ENCODE measurements around the gene IFT81.

The IFT81 gene

DNA sequence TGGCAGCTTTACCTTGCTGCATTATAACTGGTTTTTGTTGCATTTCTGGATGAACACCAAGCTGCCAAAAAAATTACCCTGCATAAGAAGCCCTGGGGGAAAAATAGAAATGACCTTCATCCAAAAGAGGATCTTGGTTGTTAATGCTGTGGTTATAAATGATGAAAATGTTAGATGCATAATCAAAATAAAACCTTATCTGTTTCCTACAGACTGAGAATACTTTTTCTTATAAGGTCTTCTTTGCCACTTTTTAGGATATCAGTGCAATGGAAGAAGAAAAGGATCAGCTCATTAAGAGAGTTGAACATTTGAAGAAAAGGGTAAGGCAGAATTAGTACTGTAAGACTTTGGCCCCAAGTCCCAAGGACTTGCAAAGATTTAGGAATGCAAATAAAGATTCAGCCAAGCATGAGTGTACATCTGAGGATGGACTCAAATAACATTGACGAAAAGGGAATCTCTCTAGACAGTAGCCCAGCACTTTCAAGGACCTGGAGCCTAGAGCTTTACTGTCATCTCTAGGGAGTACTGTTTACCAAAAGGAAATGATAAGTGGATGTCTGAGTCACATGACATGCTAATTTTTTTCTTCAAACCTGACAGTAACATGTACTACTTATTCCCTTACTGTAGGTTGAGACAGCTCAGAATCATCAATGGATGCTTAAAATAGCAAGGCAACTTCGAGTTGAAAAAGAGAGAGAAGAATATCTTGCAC lies 10.7 kb downstream of the IFT81 start:
- TF ChIP-seq, protein P1, sequence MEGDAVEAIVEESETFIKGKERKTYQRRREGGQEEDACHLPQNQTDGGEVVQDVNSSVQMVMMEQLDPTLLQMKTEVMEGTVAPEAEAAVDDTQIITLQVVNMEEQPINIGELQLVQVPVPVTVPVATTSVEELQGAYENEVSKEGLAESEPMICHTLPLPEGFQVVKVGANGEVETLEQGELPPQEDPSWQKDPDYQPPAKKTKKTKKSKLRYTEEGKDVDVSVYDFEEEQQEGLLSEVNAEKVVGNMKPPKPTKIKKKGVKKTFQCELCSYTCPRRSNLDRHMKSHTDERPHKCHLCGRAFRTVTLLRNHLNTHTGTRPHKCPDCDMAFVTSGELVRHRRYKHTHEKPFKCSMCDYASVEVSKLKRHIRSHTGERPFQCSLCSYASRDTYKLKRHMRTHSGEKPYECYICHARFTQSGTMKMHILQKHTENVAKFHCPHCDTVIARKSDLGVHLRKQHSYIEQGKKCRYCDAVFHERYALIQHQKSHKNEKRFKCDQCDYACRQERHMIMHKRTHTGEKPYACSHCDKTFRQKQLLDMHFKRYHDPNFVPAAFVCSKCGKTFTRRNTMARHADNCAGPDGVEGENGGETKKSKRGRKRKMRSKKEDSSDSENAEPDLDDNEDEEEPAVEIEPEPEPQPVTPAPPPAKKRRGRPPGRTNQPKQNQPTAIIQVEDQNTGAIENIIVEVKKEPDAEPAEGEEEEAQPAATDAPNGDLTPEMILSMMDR (IDR thresholded peaks at IDR 0.05; ENCODE audit: low read length, missing control alignments), result no peak
- peak; percentile 44 for DNase-seq (ENCODE audit: low read depth)
- H3K4me3 ChIP-seq (replicated peaks; ENCODE audit: low read depth, low read length), result no peak overlapping the region

DNA sequence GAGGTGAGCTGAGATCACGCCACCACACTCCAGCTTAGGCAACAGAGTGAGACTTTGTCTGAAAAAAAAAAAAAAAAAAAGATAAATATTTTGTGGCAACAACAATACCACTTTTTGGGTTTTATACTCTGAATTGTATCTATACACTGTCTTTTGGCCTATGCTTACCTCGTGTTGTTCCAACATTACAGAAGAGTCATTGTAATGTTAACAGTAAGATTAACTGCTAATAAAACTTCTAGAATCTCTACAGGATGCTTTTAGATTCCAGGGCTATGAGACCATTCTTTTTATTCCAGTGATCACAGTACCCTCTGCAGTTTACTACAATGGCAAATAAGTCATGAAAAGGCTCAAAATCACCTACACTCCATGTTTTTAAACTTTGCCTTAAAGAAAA lies 11.6 kb downstream of the IFT81 start:
- TF ChIP-seq, protein P1 (IDR thresholded peaks at IDR 0.05; ENCODE audit: low read length, missing control alignments), result no peak
- no peak for DNase-seq (ENCODE audit: low read depth)
- no peak overlapping the region for H3K4me3 ChIP-seq (replicated peaks; ENCODE audit: low read depth, low read length)

DNA sequence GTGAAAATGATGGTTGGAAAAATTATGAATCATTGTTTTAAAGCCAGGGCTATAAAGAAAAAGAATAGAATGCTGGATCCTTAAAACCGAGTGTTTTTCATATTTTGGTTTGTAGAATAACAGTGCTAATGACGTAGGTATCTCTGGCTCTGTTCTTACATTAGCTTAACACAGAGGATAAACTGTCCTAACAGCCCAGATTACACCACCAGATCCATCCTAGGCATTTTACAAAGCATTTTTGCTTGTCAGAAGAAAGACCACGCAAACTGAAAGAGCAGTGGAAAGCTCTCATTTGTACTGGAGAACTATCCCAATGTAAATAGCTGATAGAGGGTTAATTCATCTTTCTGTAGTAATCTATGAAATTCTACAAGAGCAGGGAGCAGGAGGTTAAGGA lies 13.6 kb downstream of the IFT81 start:
- DNase-seq (ENCODE audit: low read depth), result no peak
- no peak overlapping the region for H3K4me3 ChIP-seq (replicated peaks; ENCODE audit: low read depth, low read length)

DNA sequence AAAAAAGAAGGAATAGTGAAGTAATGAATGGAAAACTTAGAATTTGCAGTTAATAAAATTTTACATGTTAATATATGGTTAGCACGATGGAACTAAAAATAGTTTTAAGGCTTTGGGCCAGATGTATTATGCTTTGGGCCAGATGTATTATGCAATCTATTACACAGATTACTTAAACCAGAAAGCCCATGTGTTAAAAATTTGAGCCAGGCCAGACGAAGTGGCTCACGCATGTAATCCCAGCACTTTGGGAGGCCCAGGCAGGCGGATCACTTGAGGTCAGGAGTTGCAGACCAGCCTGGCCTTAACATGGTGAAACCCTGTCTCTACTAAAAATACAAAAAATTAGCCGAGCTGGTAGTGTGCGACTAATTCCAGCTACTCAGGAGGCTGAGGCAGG lies 17.2 kb downstream of the IFT81 start:
- TF ChIP-seq, protein P1 (IDR thresholded peaks at IDR 0.05; ENCODE audit: low read length, missing control alignments), result no peak
- DNase-seq (ENCODE audit: low read depth), result peak; percentile 82
- H3K4me3 ChIP-seq (replicated peaks; ENCODE audit: low read depth, low read length), result no peak overlapping the region

More for the DNA sequence above, 13.6 kb downstream of the IFT81 start:
- TF ChIP-seq, protein P1 (IDR thresholded peaks at IDR 0.05; ENCODE audit: low read length, missing control alignments), result no peak

DNA sequence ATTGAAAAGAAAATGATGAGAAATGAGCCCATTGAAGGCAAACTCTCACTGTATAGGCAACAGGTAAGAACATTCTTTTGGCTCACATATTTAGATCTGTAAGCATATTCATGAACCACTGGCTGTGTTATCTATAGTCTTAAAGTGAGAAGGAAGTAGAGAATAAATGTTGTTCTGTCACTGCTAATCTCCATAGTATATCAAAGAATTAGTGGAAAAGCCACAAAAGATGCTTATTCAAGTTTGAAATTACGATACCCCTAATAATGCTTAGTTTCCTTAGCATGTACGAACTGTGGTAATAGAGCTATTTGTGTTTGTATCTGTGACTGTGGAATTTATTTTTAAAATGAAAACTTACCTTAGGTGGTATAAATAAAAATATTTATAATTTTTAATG lies 22.8 kb downstream of the IFT81 start:
- no peak for DNase-seq (ENCODE audit: low read depth)
- TF ChIP-seq, protein P1 (IDR thresholded peaks at IDR 0.05; ENCODE audit: low read length, missing control alignments), result no peak
- no peak overlapping the region for H3K4me3 ChIP-seq (replicated peaks; ENCODE audit: low read depth, low read length)

DNA sequence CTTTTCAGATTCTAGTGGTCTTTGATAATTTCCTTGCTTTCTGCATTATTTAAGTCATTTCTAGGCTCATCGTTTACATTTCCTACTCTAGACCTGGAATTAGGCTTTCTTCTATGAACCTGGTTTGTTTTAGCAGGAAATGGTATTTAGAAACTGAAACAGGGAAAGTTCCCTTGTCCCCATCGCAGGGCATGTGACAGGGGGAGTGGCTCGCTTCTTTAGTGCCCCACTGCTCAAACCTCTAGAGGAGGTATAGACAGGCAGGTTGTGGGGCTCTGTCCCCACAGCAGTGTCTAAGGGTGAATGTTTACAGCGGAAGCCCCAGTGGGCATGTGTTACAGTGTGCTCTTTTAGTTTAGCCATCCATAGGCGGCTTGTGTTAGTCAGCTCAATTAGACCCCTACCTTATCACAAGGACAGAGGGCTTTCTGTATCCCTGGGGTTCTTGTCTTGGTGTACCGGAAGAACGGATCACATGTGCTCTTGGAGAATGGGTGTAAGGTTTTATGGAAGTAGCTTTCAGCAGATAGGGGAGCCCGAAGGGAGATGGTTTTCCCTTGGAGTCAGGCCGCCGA lies 25.0 kb downstream of the IFT81 start:
- no peak for DNase-seq (ENCODE audit: low read depth)
- TF ChIP-seq, protein P1 (IDR thresholded peaks at IDR 0.05; ENCODE audit: low read length, missing control alignments), result no peak
- H3K4me3 ChIP-seq (replicated peaks; ENCODE audit: low read depth, low read length), result no peak overlapping the region

DNA sequence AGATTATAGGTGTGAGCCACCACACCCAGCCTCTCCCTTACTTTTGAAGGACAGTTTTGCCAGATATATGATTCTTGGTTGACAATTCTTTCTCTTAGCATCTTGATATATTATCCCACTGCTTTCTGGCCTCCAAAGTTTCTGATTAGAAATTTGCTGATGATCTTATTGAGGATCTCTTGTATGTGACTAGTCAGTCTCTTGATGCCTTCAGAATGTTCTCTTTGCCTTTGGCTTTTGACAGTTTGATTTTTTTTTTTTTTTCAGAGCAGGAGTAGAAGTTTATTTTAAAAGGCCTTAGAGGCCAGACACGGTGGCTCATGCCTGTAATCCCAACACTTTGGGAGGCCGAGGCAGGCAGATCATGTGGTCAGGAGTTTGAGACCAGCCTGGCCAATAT lies 32.6 kb downstream of the IFT81 start:
- DNase-seq (ENCODE audit: low read depth), result no peak
- TF ChIP-seq, protein P1 (IDR thresholded peaks at IDR 0.05; ENCODE audit: low read length, missing control alignments), result no peak
- no peak overlapping the region for H3K4me3 ChIP-seq (replicated peaks; ENCODE audit: low read depth, low read length)
